ENCODE results near the gene QRSL1. TPM values are rescaled to one million over a fixed set of nuclear protein-coding genes. Genes with fewer than 3 reads are reported as not detected.
A peak's percentile ranks its signal among the peaks of the same experiment; 100 is the strongest.

QRSL1 gene
- total and polyA plus RNA-seq, 9 of the 15 experiments (the other 6 are each of a cell fraction or from before 2014, with no cell fraction given), result 14.6 to 31.5 (median 23.0) TPM

GRCh38 chr6:106629103-106629858, at the start of gene QRSL1, which contains the start of gene RTN4IP1 (continued):
- TF ChIP-seq ZNF395 (CRISPR knock-in tag; IDR thresholded peaks at IDR 0.05) (peak; percentile 97), NCOA1 (IDR thresholded peaks at IDR 0.05; ENCODE audit: low read depth) (no peak), ZNF586 (CRISPR knock-in tag; conservative IDR thresholded peaks at IDR 0.05) (no peak), ZNF436 (CRISPR knock-in tag; IDR thresholded peaks at IDR 0.05) (no peak), ZNF197 (CRISPR knock-in tag; IDR thresholded peaks at IDR 0.05; ENCODE audit: low read depth) (no peak), MTF1 (CRISPR knock-in tag; IDR thresholded peaks at IDR 0.05; ENCODE audit: borderline replicate concordance) (no peak), BDP1 (IDR thresholded peaks at IDR 0.05; ENCODE audit: insufficient read depth, insufficient read length) (no peak), ZNF511 (CRISPR knock-in tag; IDR thresholded peaks at IDR 0.05) (no peak), U2AF1 (optimal IDR thresholded peaks at IDR 0.05; ENCODE audit: low read depth, low read length) (no peak), ESRRA (IDR thresholded peaks at IDR 0.05; ENCODE audit: borderline replicate concordance, low read depth) (peak; percentile 89), ARNT (IDR thresholded peaks at IDR 0.05) (no peak), ZNF449 (CRISPR knock-in tag; IDR thresholded peaks at IDR 0.05) (no peak), ZSCAN29 (IDR thresholded peaks at IDR 0.05) (no peak), MAFK (IDR thresholded peaks at IDR 0.05; ENCODE audit: low read length) (no peak), ZNF407 (IDR thresholded peaks at IDR 0.05; ENCODE audit: low read depth) (no peak), SIX5 (IDR thresholded peaks at IDR 0.05; ENCODE audit: borderline replicate concordance in 1 of 2, insufficient read depth in 1 of 2, low read depth in 1 of 2, low read length in 2 of 2) (peak; percentile 21 to 38; a peak in 1 of 4 replicates), CAMTA2 (CRISPR knock-in tag; conservative IDR thresholded peaks at IDR 0.05) (no peak)

Data from K562 (cell line).